GM19238 (cell line): ENCODE data around the gene ICA1.
A peak's percentile ranks its signal among the peaks of the same experiment; 100 is the strongest.
"Not testable (repeated sequence)": the region's sequence is repeated elsewhere in the genome, so short reads cannot be mapped to it uniquely, and the experiment has no call there.

Experiments
- DNase-seq: peaks from one replicate; pipeline ENCODE4 v3.0.0; 2011; ENCODE audit warnings: low spot score; ENCODE audit not compliant: insufficient read length

ICA1 gene

DNA sequence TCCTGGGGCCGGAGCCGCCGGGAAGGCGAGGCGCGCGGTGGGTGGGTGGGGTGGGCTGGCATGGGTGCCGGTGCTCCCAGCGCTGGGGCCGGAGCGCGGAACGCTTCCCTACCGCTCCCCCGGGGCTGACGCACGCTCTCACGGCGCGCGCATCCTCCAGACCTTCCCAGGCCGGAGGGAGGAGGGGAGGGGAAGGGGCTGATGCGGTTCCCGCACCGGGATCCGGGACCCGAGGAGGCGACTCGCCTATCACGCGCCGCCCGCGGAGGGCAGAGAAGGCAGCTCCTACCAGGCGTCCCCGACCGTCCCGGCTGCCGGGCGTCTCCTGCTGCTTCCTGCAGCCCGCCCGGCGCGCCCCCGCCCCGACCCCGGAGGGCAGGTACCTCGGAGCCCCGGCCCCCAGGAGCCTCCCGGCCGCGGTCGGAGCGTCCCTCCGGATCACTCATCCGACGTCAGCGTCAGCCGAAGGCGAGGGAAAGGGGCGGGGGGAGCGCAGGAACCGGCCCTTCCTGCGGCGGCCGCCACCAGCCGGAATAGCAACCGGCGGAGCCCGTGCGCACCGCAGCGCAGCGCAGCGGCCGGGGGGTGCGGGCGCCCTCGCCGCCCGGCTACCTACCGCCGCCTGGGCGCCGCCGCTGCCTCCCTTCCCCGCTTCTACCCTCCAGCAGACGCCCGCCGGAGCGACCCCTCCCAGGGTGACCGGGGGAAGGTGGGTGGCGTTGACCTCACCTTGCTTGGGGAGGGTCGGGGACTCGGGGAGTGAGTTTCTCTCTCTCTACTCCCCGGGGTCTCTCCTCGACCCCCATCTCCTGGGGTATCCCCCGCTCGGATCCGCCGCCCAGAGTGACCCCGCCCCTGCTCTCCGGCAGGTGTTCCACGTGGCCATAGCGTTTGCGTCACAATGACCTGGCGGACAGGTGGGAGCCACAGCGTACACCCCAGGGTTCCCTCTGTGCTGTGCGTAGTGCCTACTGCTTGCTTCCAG, at the start of gene ICA1:
ICA1 (minus strand) TSS at position 457 of the 985 bp plus-strand sequence. CDS start 26,241 bp downstream, outside the sequence.
- DNase-seq, result peak; percentile 4

DNA sequence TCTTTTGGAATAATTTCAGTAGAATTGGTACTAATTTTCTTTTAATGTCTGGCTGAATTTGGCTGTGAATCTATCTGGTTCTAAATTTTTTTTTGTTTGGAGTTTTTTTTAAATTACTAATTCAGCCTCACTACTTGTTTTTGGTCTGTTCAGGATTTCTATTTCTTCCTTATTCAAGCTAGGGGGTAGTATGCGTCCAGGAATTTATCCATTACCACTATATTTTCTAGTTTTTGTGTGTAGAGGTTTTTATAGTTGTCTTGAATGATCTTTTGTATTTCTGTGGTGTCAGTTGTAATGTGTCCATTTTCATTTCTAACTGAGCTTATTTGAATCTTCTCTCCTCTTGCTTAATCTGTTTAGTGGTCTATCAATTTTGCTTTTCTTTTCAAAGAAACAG, 48.9 kb upstream of the ICA1 start:
- no peak for DNase-seq

DNA sequence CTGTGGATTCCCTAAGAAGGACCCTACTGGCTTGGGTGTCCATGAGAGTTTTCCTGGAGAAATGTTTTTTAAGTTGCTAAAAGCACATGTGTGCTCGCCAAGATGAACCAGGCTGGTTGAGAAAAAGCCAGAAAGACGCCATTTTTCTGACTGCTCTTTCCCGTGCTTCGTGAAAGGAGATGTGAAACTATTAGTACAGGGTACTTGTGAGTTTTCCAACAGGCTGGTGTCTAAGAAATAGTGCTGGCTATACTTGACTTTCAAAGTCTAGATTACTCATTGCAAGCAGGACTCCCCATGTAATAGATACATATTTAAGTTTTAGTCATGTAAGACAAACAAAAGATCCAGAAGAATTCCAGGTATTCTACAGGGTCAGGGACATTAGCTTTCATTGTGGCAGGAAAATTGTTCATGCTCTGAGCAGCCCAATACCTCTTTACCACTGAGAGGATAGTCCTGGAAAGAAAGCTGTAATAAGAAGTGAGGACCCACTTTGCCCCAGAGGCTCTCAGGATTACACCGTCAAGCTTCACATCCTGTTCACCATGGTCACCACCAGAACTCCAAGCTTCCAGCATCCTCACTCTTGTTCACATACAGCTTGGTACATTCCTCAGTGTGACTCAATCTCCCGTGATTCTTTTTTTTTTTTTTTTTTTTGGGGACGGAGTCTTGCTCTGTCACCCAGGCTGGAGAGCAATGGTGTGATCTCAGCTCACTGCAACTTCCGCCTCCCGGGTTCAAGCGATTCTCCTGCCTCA, 43.8 kb upstream of the ICA1 start:
- DNase-seq, result no peak

DNA sequence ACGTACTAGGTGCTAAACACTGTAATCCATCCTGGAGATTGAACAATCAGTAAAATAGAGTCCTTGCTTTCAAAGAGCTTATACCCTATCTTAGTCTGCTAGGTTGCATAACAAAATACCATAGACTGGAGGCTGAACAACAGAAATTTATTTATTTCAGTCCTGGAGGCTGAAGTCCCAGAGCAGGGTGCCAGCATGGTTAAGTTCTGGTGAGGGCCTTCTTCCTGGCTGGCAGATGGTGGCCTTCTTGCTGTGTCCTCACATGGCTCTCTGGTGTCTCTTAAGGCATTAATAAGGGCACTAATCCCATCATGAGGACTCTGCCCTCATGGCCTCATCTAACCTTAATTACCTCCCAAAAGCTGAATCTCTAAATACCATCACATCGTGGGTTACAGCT, 43.1 kb upstream of the ICA1 start:
- DNase-seq, result no peak

DNA sequence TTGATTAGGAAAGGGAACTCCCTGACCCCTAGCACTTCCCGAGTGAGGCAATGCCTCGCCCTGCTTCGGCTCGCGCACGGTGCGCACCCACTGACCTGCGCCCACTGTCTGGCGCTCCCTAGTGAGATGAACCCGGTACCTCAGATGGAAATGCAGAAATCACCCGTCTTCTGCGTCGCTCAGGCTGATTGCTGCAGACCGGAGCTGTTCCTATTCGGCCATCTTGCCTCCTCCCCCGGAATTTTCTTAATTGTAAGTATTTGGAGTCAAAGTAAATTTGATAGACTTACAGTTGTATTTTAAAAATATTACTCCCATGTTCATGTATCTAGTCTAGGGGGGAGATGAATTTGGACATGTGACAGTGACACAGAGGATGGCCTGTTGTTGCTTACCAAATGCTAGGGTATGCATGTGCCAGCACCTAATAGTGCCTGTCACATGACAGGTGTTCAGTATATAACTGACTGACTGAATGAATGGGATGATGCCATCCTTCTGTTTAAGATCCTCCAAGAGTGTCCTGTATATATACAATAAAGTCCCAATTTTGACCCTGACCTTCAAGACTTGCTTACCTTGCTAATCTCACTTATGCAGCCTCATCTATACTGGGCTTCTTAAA, 42.0 kb upstream of the ICA1 start:
- DNase-seq, result no peak

DNA sequence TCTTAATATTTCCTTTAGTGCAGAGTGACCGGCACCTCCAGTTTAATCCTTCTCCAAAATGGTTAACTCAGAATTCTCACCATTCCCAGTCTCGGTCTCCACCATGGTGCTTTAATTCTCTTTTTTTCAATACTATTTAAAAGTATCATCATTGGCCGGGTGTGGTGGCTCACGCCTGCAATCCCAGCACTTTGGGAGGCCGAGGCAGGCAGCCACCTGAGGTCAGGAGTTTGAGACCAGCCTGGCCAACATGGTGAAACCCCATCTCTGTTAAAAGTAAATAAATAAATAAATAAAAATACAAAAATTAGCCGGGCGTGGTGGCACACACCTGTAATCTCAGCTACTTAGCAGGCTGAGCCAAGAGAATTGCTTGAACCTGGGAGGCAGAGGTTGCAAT, 35.1 kb upstream of the ICA1 start:
- not testable (repeated sequence) for DNase-seq

DNA sequence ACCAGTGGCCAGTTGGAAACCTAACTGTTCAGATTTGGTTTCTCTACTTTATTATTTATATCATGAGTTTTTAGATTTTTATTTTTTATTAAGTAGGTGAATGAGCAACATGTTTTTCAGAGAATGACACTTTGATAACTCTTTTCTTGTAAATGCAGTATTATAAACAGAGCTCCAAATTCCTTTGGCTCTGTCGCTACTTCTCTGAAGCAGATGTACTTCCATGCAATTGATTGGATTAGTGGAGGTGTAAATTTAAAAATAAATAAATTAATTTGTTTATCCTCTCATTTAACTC, 34.3 kb upstream of the ICA1 start:
- no peak for DNase-seq

DNA sequence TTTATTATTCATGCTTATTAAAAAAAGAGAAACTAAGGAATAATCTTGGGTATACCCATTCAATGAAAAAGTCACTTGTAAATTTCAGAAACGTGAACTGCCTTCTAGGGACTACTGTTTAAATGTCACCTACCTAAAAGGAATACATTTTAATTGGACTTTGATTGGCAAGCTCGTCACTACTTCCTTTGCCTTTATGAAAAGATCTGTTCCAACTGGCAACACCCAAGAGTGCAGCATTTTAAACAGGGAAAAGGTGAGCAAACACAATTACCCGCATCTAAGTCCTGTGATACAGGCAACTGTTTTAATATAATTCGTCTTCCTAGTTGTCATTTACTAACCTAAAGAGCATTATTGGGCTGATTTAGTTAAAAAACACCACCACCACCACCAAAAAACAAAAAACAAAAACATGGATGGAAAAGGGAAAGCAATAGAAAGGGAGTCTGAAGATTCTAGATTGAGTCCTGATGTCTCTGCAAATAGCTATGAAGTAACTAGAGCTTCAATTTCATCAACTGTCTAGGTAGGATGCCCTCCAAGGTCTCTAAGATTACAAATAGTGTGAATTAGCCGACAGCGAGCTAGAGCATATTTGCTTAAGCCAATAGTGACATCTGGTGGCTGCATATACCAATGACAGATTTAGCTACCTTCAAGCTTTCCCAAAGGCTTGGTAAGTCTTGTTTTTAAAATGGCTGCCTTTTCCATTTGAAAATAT, 33.8 kb upstream of the ICA1 start:
- DNase-seq, result peak; percentile 32

DNA sequence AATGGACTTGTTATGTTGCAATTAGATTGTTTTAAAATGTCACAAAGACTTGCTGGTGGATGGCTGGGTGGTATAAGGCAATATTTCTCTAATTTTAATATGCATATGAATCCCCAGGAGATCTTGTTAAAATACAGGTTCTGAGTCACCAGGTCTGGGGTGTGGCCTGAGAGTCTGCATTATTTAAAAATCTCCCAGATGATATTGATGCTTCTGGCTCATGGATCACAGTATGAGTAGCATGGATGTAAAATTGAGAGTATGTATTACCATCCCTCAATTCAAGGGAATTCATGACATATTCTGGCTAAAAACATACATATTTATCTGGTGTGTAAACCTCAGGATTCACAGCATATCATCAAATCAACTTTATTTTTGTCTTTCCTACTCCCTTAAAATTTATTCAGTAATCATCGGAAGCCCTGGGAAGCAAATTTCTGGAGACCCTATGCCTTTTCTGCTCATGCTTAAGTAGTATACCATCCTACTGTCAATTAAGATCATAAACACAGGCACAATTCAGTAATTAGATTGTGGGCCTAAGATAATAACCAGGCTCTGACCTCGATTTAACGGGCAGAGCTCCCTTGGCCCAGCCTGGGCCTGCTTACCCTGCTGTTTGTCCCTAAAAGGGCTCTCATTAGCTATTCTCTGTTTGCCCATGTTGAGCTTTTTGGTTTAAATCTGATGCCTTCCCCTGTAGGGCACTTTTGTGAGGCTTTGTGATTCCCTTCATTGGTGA, 29.6 kb upstream of the ICA1 start:
- DNase-seq, result no peak

DNA sequence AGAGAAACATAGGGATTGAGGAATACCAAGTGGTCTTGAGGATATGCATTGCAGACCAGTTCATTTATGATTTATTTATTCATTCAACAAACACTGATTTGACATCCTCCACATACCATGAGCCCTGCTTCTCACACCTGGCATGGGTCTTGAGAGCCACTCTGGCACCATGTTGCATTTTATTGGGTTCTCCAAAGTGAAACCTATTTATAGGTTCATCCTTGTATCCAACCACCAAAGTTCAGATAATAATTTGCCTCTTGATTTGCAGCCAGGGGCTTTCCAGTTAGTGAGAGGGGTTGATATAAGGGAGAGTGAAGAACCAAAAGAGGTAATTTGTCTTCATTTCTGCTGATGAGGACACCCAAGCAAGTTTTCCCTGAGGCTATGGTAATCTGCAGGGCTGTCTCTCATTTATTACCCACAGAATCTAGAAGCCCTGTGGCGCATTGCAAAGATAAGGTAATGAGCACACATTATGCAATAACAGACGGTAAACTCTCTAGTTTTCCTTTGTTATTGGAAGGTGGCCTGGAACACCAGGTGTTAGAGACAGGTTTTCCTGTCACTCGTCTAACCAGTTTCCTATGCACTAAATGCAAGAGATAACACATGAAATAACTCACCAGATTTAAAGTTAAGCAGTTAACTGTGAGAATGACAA, 28.8 kb upstream of the ICA1 start:
- no peak for DNase-seq

DNA sequence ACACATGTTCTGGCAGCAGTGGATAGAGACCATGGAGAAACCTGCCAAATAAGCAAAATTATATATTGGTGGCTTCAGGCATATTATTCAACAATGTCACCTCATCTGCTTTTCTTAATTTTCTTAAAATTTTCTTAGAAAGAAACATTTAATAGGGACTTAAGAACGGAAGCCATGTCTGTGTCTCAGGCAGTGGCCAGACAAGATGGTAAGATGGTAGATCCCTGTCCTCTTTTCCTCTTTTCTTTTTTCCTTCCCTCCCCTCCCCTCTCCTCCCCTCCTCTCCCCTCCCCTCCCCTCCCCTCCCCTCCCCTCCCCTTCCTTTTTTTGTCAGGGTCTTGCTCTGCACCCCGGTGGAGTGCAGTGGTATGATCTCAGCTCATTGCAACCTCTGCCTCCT, 24.2 kb upstream of the ICA1 start:
- no peak for DNase-seq

DNA sequence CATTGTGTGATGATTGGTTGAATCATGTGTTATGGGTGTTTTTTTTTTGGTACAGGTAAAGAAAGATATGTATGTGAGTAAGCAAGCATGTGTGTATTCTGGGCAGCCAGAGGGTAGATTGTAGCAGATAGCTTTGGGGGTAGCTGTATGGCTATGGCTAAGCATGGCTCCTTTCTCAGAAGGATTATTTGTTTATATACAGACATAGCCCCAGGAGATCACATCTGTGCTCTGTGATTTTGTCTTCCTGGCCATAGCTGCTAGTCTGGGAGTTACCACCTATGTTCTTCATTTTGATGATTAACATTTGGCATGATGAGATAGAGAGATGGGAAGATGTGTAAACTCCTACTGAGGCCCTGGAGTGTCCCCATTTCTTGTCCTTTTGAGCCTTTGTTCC, 23.2 kb upstream of the ICA1 start:
- no peak for DNase-seq

DNA sequence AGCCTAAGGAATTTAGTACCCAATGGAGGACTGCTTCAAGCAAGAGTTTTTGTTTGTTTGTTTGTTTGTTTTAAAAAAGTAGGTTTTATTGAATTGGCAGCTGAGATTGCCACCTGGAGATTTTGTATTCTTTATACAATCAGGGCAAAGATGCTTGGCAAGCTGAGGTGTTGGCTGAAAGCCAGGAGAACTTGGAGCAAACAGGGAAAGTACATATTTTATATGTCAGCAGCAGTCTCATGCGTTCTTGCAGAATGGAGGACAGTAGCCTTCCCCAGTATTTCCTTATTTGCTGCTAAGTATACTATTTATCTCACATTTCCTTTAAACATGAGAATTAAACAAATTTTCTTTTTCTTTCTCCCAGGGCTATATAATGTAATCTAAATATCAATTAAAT, 22.6 kb upstream of the ICA1 start:
- DNase-seq, result no peak

DNA sequence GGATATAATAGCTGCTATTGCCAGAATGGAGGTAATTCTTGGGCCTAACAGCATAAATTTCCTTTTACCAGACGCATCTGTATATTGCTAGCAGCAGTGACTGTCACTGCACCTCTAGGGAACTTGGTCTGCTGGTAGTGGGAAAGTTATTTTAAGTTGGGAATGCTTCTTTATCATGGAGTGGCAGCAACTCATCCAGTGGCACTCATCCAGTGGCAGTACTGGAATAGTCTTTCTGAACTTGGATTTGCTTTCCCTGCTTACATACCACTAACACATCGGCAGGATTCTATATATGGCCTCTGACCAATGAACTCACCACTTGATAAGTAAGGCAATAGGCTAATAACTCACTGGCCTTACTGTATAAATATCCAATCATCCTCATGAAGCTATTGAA, 22.0 kb upstream of the ICA1 start:
- no peak for DNase-seq

DNA sequence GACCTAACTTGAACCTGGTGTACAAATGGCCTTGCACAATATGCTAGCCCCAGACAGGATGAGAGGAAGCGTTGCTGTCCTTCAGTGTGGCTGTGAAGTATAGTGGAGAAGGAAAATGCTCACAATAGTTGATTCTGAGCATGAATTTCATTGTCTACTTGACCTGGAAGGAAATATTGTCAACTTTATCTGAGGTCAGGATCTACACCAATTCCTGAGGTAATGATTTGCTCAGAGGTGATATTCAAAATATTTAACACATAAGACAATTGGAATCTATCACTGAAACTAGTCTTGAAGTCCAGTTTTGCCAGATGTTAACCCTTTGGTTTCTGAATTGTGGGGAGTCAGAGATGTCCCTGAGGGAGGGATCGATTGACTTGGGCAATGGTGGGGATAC, 20.9 kb upstream of the ICA1 start:
- DNase-seq, result no peak

DNA sequence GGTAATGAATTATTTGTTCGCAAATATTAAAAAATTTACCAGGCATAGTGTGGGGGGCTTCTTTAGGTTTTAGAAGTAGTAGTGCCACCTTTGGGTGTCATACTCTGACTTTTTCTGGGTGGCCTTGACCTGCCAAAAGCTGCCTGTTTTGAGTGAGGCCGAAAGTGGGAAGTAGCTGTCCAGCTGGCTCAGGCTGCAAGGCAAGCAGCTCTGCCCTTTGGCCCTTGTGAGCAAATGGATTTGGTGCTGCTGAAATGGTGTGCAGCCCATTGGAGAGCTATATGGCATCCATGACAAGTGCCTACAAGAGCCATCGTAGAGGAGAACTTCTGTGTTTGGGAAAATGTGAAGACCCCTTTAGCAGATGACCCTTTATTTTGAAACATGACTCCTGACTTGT, 20.2 kb upstream of the ICA1 start:
- no peak for DNase-seq

DNA sequence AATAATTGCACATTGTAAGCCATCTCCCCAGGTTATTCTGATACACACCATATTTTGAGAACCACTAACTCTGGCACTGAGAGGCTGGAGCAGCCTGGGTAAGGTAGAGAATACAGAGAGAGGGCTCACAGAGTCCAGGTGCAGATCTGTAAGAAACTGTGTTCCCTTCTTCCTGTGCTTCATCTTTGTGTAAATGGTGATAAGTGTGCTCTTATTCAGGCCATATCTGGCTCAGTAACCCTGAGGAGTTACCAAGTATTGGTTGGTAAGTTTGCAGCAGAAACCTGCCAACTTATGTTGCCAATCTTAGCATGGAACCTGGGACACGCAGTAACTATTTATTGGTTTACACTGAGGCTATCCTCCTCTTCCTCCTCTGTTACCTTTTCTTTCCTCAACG, 16.2 kb upstream of the ICA1 start:
- no peak for DNase-seq

DNA sequence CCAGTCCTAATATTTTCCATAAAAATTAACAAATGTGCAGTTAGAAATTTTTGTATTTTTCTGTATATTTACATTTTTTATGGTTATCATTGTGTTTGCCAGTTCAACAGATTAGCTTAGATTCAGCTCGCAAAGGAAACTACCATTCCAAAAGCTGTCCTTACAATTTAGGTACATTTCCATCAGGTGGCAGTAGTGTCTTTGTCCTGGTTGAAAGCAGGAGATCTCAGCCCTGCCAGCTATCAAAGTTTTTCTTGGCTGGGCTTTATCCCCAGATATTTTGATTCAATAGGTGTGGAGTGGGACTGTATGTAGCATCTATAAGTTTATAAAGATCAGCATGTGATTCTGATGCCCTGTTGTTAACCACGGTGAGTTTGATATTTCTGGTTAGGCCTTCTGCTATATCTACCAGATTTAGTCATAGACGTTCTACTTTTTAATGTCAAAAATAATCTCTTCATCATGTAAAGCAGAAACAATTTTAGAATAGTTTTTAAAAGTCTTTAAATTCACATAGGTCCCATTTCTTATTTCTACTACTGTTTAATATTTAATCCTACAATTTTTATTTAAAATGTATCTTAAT, 15.5 kb upstream of the ICA1 start:
- DNase-seq, result no peak

DNA sequence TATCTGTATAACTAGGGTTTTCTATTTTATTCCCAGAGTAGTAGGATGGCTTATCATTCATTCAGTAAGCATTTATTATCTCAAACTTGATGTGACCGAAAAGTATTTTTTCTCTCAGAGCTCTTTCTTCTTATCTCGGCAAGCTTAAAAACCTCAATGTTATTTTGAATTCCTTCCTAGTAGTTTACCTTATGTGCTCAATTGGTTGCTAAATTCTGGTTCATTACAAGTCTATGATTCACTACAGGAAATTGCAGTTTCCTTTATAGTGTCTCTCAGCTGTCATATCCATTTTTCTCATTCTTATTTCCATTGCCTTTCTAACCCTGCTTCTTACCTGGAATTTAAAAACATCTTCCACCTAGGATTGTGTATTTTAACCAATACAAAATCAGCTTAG, 12.6 kb upstream of the ICA1 start:
- DNase-seq, result no peak

DNA sequence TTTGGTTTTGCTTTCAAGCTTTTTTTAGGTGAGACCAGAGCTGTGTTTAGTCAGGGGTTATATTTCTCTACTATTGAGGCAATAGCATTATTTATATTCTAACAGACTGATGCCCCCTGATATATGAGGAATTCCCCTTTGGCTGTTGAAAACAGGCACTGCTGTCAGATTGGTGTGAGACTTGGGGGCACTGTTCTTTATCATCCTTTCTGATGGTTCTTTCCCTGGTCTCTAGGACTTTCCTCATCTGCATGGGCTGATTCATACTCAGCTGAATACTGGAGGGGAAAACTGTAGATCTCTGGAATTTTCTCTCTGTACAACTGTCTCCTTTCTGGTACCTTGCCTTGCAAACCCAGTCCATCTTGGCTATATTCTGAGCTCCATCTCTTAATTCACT, 10.0 kb upstream of the ICA1 start:
- DNase-seq, result no peak
